Kidney capillary endothelial cell (primary cell): ENCODE measurements around the gene ARHGAP24.
"Not testable (repeated sequence)": the region's sequence is repeated elsewhere in the genome, so short reads cannot be mapped to it uniquely, and the experiment has no call there.

Experiments
- DNase-seq: peaks from one replicate; pipeline ENCODE4 v3.0.0-alpha.2; 2018; ENCODE audit warnings: low spot score

Gene ARHGAP24

DNA sequence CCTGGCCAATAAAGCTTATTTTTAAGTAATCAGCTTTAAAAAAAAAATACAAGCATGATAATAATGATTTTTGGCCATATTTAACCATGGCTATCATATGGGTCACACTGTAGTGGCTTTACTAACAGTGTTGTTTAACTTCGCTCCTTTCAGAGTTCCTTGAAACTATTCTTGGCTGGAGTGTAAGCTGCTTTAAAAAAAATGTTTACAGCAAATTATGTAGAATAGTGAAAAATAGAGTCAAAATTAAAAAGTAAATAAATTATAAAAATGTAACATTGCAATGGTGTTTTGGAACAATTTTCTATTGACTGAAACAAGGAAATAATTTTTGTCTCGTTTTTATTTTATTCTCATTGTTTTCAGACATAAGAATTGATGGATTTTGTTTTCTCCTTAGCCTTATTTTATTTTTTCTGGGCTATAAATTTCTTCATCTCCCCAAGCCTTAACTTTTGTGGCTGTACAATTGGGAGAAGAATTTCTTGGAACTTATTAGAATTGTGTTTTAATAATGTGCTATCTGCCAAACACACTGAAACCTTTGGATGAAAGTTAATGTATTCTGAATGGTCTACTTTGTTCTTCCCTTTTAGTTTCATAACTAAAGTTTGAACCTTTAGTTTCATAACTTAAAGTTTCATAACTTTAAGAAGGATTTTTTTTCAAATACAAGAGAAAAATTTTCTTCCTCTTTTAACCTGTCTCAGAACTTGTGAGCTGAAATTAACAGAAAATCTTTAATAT, 182.0 kb downstream of the ARHGAP24 start:
- DNase-seq = no peak

DNA sequence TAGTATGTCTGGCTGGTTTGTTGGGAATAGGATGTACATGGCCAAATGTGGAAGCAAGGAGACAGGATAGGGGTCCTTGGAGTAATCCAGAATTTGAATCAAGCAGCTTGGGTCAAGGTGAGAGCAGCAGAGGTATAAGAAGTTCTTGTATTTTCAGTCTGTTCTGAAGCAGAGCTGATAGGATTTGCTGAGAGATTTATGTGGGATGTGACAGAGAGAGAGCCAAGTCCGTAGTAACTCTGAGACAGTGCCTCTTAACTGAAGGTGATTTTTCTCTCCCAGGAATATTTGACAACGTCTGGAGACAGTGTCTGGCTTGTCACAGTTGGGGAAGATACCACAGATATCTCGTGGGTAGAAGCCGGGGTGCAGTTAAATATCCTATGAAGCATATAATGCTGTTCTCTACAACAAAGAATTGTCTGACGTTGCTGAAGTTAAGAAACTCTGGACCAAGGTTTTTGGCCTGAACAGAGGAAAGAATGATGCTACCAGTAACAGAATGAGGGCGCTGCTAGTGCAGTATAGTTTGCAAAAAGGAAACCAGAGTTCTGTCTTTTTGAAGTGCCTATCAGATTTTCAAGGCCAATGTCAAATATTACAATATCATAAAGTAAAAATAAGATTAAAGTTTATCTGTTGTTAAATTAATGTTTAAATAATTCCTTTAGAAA, 184.0 kb downstream of the ARHGAP24 start:
- DNase-seq = no peak

DNA sequence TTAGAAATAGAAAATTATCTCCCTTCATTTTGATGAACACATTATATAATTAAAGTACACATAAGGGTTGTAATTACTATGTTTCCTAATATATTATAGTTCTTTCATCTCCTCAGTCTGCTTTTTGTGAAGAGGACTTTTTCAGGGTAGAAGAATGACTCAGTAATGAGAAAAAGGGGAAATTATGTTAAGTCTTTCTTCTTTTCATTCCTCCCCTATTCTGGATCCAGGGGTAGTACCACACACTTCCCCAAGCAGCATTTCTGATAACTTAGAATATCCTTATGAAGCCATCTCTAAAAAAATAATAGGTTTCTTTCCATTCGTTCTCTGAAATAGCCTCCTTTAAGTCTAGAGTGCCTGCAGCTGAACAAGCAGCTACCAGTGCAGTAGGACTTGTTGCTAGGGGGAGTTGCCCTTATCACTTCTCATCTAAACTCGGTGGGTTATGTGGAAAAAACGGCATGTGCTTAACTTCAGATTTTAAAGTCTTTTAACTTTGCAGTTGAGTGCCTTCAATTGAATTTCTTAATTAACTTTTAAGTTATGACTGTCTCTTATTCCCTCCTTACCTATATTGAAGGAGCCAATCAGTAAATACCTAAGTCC, 184.8 kb downstream of the ARHGAP24 start:
- DNase-seq = no peak

DNA sequence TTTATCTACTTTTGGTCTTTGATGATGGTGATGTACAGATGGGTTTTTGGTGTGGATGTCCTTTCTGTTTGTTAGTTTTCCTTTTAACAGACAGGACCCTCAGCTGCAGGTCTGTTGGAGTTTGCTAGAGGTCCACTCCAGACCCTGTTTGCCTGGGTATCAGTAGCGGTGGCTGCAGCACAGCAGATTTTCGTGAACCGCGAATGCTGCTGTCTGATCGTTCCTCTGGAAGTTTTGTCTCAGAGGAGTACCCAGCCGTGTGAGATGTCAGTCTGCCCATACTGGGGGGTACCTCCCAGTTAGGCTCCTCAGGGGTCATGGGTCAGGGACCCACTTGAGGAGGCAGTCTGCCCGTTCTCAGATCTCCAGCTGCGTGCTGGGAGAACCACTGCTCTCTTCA, 191.7 kb downstream of the ARHGAP24 start:
- not testable (repeated sequence) for DNase-seq

DNA sequence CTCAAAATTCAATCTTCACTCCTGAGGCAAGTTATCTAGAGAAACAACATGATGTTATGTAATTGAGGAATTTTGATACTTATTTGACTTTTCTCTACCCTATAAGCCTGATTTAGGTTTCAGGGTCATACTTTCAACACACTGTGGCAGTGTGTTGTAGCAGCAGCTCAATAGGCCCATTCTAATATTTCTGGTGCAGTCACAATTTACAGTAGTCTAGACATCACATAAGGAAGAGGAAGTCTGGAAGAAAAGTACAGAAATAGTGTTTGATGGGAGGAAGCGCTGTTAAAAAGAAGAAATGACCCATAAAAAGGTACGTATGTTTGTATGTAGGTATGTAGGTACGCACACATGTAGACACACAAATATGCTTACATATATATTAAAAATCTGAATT, 194.3 kb downstream of the ARHGAP24 start:
- DNase-seq = no peak

DNA sequence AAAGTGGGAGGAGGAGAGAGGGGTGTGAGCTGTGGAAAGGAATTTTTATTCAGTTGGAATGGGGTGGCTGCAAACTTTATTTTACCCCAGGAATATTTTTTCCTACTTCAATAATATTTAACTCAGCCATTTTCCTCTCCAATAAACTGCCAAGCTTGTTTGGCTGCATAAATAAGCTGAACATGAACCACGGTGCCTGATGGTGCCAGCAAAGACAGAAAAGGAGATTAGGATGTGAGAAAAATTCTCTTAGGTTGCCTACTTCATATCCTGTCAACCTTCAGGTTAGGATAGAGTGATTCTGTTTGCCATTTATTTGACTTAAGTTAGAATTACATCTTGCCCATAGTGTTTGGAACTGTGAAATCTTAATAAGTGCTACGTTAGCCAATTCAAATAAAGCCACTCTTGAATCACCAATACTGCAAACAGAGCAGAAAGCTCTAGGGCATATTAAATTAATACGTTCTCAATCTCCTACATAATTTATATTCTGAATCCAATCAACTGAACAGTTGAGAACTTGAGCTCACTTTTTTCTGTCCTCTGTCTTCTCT, 195.1 kb downstream of the ARHGAP24 start:
- DNase-seq = no peak

DNA sequence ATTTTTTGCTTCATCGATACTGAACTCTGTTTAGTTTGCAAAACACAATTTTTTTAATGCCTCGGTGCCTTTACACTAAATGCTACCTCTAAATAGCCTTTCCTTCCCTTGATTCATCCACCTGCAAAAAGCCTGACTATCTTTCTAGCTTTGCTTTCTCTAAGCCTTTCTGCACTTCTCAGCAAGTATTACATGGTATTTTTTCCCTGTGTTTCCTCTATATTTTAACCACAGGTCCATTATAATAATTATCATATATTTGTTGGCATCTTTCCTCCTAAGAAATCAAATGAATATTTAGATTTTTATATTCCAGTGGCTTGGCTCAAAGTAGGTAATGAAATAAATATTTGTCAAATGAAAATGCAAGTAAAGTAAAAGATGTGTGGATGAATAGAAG, 196.2 kb downstream of the ARHGAP24 start:
- DNase-seq = no peak

DNA sequence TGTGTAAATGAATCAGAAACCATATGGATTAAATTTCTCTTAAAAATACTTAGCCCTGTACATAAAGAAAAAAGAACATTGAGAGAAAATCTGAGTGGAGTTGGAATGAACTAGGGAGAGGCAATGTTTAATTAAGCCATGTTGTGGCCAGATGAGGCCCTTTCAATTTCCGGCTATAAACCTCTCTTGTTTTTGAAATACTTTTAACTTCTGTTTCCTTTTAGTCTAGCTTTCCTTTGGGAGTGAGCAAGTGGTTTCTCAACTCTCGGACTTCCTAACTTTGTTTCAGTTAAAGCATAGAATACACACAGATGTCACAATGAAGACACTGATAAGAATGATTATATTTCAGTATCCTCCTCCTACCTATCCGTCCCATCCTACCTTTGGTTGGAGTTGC, 197.2 kb downstream of the ARHGAP24 start:
- DNase-seq = no peak

DNA sequence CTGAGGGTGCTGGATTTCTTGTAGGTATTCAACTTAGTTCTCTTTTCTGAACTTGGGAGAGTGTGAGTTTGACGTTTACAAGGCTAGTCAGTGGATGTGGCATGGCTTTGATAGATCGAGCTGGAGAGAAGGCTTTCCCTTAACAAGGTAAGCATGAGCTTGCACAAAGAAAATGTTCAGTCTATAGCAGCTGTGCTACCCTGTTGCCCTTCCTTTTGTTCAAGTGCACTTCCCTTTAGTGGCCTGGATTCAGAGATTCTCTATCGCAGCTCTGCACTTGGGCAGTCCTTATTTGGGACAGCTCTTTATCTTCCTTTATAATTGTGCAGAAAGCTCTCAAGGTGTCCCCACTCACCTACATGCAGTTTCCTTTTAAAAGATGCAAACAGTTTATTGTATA, 198.0 kb downstream of the ARHGAP24 start:
- DNase-seq = no peak

DNA sequence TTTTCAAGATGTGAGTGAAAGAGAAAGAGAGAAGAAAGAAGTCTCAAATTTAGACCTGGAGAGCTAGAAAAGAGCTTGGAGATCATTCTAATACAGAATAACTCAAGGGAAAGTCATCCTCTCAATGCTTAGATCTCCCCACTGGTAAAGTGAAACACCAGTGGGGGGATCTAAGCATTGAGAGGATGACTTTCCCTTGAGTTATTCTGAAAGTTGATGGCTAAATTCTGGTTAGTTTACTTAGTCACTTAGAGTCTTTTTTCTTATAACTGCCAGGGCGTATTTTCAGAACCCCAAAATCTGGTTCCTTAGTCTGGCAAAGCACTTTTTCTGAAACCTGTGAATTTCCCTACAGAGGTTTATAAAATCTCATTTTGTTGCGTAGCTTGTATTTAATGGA, 198.6 kb downstream of the ARHGAP24 start:
- no peak for DNase-seq

DNA sequence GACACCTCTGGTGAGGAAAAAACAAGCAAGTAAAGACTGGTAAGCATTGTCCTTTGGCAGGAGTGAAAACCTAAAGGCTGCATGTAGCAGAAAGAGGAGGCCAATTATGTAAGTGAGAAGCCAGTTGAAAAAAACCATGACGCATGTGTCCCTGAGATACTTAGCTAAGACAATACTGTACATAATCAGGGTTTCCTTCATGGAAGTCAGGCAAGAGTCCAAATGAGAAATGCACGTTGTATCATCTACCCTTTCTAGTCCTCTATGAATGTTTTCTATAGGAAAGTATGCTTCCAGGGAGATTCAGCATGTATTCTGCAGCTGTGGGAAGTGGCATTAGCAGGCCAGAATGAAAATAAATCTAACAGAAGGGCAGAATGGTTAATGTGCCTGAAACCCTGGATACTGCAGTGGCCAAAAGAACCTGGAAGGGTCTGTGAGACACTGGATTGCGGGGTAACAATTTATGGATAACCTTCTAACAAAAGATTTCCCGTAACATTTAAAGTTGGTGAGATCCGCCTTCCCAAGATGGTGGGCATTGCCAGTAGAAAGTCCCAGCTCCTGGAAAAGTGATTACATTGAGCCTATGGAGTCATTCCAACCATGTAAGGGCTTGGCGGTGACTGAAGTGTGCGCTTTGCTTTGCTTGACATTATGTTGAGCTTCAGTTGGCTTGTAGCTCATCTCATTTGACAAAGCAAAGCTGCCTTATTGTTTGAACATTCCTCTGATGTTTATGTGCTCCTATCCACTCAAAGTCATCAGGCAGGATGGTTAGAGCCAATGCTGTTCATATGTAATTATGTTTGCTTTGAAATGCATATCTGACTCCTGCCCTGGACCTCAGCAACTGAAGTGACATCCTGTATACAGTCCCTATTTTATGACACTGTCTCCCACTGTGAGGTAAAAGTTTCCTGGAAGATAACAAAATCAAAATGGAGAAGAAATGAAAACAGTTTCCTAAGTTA, 200.4 kb downstream of the ARHGAP24 start:
- no peak for DNase-seq

DNA sequence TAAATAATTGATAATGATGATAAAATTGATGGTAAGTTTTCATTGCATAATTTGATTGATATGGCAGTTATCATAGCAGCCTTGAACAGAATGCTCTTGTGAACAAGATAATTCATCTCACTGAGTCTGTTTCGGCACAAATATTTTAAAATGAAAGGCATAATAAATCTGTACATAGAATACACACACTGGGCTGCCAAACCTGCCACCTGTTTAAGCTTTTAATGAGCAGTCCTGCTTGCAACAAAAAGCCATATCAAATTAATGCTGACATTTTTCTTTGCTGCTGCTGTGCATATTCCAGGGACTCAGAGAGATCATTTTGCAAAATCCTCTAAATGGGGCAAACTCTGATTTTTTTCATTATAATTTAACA, 201.1 kb downstream of the ARHGAP24 start:
- DNase-seq = no peak

DNA sequence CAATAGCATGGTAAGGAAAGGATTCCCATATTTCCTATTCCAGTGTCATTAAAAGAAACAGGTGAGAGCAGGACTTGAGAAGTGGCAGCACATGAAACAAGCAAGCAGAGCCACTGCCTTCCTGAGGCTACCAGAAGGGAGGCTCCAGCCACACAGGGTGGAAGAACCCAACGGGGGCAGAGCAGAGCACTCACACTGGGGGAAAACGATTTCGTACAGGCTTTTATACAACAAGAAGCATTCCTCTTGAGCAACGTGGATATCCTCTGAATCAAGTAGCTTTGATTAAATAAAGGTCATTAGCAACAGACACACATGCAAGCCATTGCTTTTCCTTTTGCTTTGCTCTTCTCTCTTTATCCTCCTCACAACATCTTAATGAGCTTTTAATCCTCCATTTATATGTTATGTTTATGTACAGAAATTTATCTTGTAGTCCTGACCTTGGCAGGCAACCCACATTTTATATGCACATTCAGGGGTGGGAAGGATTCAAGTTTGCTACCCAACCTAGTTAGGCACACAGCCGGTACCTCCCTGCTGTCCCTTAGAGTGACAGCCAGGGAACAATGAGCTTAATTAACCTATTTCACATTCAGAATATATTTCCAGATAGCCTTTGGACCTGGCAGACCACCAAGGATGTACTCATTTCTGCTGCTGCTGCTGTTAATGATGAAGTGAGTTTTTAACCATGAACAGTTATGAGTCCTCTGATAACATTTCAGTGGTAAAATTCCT, 202.1 kb downstream of the ARHGAP24 start:
- DNase-seq = no peak

DNA sequence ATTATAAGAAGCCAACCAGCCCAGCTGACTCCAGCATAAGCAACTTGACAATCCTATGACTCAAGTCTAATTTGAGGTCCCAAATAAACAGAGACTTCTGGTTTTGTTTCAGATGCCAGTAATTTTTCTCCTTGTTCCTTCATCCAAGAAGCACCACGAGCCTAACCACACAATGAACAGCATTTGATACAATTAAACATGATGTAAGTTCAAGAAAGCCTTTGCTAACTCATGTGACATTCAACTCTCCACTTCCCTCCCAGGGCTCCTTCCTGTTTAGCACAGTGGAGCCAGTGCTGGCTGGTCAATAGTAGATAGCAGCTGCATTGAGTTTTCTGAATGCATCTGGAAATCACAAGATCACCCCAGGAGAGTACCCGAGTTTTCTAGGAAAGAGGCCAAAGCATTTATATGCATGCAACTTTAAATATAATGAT, 206.3 kb downstream of the ARHGAP24 start:
- no peak for DNase-seq

DNA sequence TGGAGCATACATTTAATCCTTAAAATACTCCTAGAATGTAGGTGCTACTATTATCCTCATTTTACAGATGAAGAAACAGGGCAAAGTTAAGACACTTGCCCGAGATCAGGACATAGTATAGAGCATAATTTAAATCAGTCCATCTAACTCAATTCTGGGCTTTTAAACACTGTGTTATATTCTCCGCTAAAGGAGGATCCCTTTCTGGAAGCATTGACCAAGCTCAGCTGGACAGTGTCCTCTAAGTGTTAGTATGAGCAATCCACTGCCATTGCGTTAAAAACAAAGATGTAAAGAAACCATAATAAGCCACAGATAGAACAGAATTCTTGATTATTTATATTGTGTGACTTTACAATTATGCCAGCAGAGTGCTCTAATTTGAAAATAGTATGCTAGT, 207.0 kb downstream of the ARHGAP24 start:
- no peak for DNase-seq

DNA sequence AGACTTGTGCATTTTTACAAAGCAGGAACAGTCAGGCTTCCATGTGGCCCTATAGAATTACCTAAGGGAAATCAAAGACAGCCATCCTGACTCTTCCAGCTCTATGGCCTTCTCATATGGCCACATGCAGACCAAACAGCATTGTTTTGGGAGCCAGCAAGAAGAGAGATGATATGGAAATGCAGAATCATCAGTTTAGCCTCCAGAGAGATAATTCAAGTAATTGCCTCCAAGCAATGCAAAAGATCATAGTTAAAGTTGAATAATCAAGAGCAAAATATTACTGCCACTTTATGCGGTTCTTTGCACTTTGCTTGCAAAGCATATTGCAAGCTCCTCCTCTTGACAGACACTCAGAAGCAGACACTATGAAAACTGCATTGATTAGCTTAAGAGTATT, 207.4 kb downstream of the ARHGAP24 start:
- DNase-seq = no peak

DNA sequence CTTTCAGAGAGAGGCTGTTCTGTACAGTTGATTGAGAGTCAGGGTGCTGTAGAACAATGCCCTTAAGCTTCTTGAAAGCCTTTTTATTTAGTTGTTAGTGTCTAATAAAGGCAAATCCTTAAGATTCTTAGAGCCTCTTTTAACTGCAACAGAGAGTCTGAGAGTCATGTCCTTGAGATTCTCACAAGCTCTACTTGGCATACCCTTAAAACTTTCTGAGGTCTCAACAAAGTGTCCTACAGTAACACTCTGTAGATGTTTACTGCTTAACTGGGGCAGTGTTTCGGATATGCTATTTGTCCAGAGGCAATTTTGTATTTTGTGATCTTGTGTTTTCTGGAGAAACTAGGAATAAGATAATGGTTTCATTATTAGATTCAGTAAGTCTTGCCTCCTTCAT, 209.7 kb downstream of the ARHGAP24 start:
- DNase-seq = no peak

DNA sequence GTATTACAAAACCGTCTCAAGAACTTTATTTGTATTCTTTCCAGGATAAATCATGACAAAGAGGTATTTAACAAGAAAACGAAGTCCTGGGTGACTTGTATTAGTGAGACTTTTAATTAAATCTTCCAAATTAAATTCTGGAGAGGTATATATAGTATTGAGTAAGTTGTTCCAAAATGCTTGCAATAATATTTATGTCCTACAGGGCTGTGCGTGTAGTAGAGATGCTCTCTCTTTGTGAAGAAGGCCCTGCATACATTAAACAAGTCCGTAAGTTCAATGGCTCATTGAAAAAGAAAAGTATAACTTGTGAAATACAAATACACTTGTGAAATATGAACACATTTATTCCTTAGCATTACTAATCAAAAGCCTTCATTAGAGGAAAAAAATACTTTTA, 211.4 kb downstream of the ARHGAP24 start:
- no peak for DNase-seq

DNA sequence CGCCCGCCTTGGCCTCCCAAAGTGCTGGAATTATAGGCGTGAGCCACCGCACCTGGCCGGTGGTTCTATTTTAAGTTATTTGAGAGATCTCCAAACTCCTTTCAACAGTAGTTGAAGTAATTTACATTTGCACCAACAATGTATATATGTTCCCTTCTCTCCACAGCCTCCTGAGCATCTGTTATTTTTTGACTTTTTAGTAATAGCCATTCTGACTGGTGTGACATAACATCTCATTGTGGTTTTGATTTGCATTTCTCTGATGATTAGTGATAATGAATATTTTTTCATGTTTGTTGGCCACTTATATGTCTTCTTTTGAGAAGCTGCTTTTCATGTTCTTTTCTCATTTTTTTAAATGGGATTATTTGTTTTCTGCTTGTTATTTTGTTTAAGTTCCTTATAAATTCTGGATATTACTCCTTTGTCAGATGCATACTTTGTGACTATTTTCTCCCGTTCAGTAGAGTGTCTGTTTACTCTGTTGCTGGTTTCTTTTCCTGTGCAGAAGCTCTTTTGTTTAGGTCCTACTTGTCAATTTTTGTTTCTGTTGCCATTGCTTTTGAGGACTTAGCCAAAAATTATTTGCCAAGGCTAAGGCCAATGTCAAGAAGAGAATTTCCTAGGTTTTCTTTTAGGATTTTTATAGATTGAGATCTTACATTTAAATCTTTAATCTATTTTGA, 213.2 kb downstream of the ARHGAP24 start:
- DNase-seq = no peak

DNA sequence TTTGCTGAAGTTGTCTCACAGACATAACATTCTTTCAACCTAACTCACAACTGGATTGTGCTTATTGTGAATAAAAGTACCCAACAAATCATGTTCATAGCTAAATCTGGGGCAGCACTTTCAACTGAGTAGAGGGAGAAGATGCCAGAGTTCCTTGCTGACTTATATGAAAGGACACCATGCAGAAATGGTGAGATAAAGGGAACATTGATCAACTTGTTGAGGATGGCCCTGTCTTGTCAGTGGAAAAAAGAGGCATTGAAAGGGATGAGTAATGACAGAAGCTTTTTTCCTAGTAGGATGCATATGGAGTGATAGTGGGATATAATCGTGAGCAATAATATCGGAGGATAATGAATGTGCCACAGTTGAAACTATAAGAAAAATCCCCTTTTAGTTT, 221.7 kb downstream of the ARHGAP24 start:
- no peak for DNase-seq

DNA sequence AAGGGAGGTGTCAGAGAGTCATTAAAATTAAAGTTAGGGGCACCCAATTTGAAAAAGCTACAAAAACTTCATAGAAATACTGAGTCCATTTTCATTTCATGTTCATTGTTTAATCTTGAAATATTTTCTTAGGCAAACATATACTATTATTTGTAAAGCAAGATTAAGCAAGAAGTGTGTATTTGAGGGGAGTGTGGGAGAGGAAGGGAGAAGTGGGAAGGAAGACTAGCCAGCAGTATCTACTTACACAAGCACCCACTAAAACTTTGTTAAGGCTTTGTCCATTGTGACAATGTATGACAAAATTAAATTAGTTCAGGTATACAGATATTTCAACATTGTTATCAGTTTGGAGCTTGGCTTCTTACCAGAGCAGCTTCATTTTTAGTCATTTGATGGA, 222.9 kb downstream of the ARHGAP24 start:
- no peak for DNase-seq
